Stimulated activated memory B cell treated with anti-CD40 and anti-IgM and Interleukin-4, amounts not matched to agents 10 μg/mL and 1 μg/mL and 100 μg/mL, for 72 hours (primary cell): ENCODE measurements around the gene DTNA.

Experiments used
- ATAC-seq: fragments of 150-1000 bp; cut with Tn5 transposase; 2 replicates; pipeline ENCODE4 v1.10.0; 2021
- H3K27ac Mint-ChIP-seq: one replicate; pipeline ENCODE4 v1.8.0; 2022; ENCODE audit warnings: mild to moderate bottlenecking, mixed read lengths
- H3K27me3 Mint-ChIP-seq: one replicate; pipeline ENCODE4 v1.8.0; 2022; ENCODE audit warnings: mixed read lengths
- H3K36me3 Mint-ChIP-seq: one replicate; pipeline ENCODE4 v1.8.0; 2022; ENCODE audit warnings: mixed read lengths
- H3K4me1 Mint-ChIP-seq: one replicate; pipeline ENCODE4 v1.8.0; 2022; ENCODE audit warnings: mixed read lengths
- H3K4me3 Mint-ChIP-seq: one replicate; pipeline ENCODE4 v1.8.0; 2022; ENCODE audit warnings: mild to moderate bottlenecking, moderate library complexity, mixed read lengths
- H3K9me3 Mint-ChIP-seq: one replicate; pipeline ENCODE4 v1.8.0; 2022; ENCODE audit warnings: mixed read lengths

The DTNA gene

DNA sequence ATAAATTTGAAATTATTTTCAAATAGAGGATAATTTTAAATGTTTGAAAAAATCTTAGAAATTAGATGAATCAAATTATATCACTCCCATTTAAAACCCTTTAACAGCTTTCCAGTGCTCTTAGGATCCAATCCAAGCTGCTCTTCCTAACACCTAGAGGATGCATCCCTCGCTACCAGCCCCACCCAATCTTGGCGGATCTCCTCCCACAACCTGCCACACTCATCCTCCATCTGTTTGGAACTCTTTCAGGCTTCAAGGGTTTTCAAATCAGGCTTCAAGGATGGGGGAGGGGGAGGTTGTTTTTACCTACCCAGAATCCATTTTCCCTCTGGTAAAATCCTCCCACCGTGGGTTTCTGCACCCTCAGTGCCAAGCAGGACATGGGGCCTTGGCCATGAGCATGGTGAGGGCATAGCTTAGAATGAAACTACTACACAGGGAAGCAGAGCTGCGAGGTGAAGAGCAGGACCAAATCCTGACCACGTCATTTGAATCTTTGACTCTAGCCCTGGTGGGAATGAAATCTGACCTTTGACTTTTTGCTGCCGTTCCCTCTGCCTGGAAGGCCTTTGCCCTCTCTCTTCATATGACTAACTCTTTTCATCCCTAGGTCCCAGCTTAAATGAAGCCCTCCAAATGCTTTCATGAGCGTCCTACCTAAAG is 218.1 kb downstream of the DTNA start:
- Mint-ChIP-seq H3K27me3 (peaks cover 15% of the 10 kb centered on the region), H3K9me3 (no peaks in the 10 kb centered on the region), H3K27ac (no peak overlapping the region), H3K4me1 (no peaks in the 10 kb centered on the region), H3K36me3 (no peaks in the 10 kb centered on the region), H3K4me3 (no peak overlapping the region)
- ATAC-seq: no peak

DNA sequence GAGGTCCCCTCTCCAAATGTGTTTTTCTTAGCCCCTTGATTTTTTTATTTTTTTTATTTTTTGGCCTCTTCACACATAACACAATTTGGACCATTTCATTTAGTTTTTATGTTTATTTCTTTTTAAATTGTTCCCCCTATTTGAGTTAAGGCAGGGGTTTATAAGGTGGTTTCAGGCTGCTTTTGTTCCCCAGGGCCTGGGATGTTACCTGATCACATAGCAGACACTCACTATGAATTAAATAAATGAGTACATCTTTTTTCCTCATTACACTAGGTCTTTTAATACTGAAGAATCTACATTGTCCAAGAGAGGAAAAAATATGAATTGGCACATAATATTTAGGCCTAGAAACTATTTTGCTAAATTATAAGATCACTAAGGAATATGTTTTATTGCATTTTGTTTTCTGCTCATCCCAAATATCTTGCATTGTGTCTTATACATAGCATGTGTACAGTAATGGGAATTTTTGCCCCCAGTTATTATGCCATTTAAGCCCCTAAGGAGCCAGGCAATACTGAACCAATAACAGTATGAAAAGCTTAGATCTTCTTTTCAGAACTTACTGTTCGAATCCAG is 218.7 kb downstream of the DTNA start:
- H3K27ac Mint-ChIP-seq: no peak overlapping the region
- H3K4me3 Mint-ChIP-seq: no peak overlapping the region
- no peak for ATAC-seq
- no peaks in the 10 kb centered on the region for H3K9me3 Mint-ChIP-seq
- H3K36me3 Mint-ChIP-seq: no peaks in the 10 kb centered on the region
- peaks cover 11% of the 10 kb centered on the region for H3K27me3 Mint-ChIP-seq
- no peaks in the 10 kb centered on the region for H3K4me1 Mint-ChIP-seq

DNA sequence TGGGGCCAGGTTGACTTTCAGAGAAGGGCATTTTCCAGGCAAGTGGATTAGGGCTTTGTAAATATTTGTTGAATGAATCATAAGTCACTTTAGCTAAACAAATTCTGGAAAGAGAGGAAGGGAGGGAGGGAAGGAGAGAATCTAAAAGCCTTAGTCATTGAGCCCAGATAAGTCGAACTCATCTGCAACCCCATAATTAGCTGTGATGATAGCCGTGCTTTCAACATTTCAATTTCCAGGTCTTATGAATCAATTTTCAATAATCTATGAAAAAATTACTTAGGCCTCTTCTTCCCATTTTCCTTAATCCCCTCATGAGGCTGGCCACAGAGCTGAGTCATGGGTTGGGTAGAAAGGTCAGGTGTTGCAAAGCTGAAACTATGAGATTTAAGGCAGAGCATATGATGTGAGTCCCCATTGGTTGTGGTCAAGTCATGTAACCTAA is 219.3 kb downstream of the DTNA start:
- Mint-ChIP-seq H3K4me1 (no peaks in the 10 kb centered on the region), H3K27ac (no peak overlapping the region), H3K4me3 (no peak overlapping the region), H3K9me3 (no peaks in the 10 kb centered on the region), H3K36me3 (no peaks in the 10 kb centered on the region), H3K27me3 (peaks cover 11% of the 10 kb centered on the region)
- no peak for ATAC-seq

DNA sequence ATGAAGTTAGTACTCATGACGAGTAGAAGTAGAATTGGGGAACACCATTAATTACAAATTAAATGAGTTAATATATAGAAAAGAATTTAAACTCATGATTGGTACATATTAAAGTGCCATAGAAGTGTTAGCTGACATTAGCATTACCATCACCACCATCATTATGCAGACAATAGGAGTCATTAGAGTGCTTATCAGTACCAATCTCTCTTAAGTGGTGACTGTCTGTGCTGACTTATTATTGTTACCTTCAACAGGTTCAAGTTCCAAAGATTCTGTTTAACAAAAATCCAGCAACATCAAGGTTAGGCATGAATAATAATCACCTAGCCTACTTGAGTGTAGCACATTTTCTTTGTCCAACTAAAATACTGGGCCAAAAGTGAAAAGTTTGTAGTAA is 222.3 kb downstream of the DTNA start:
- Mint-ChIP-seq H3K36me3 (no peaks in the 10 kb centered on the region), H3K9me3 (no peaks in the 10 kb centered on the region), H3K4me3 (no peak overlapping the region), H3K27me3 (peaks cover 9% of the 10 kb centered on the region), H3K27ac (no peak overlapping the region), H3K4me1 (no peaks in the 10 kb centered on the region)
- no peak for ATAC-seq

DNA sequence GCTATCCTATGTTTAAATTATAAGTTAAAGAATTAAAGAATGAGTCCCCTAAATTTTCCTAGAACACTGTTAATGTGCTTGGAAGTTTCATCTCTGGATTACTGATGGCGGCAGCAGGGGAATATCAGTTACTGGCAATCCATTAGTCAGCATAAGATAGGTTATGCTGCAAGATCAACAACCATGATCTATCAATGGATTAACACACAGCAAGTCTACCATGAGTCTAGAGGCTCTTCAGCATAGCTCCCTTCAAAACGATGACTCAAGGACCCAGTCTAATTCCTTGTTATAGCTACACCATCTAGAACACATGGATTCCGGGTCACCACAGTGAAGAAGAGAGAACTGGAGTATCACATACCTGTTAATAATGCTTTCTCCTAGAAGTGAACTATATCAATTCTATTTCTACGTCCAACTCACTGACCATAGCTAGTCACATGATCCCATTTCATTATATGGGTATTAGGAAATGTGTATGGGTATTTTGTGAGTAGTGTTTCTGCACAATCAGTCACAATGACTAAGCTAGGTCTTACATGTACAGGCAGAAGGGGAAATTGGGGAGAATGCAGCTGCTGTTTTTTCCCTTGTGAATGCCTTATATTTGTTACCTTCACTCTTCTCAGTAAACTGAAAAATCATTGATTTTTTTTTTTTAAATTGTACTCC is 222.8 kb downstream of the DTNA start:
- Mint-ChIP-seq H3K27me3 (peaks cover 15% of the 10 kb centered on the region), H3K36me3 (no peaks in the 10 kb centered on the region), H3K4me1 (no peaks in the 10 kb centered on the region), H3K9me3 (no peaks in the 10 kb centered on the region), H3K4me3 (no peak overlapping the region), H3K27ac (no peak overlapping the region)
- no peak for ATAC-seq

DNA sequence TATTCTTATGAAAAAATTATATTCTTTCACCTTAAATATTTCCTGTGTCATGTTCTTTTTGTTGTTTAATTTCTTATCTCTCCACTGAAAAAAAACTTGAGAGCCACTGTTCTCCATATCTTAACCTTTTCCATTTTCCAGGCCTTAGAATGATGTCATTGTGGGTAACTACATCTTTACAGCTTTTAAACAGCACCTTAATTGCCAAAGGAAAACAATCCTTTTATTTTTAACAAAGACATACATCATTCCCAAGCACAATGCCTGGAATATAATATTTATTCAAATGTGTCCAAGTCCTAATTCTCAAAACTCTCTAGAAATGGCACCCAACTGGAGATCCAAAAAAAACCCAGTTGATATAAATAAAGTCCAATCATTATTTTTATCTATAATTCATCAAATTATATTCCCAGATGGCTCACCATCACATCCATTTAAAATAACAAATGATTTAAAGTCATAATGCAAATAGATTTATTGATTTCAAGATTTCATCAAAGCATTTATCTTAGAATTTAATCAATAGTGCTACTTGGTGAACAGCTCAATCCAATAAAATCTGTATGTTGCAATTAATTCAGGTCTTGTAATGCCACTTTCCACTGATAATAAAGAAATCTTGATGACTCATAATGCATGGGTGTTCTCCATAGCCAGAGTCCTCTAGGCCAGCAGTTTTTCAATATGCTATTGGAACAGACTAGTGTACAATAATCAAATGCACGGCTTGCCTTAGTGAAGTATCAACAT is 224.0 kb downstream of the DTNA start:
- Mint-ChIP-seq H3K27ac (no peak overlapping the region), H3K27me3 (peaks cover 18% of the 10 kb centered on the region), H3K36me3 (no peaks in the 10 kb centered on the region), H3K4me3 (no peak overlapping the region), H3K9me3 (no peaks in the 10 kb centered on the region), H3K4me1 (no peaks in the 10 kb centered on the region)
- no peak for ATAC-seq

DNA sequence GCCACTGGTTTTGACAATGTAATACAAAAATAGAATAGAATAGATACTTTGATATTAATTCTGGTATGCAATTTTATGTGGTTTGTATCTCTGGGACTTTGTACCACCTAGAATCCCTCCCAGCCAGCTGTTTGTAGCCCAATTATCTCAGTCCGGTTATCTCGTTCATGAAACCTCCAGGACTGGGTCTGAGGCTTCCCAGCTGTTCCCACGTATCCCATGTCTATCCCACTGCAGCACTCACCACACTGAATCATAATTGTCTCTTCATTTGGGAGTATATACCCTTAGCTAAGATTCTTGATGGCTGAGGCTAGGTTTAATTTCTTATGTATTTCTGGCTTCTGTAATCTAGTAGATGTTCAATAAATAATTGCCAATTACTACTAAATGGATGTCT is 226.7 kb downstream of the DTNA start:
- no peak overlapping the region for H3K27ac Mint-ChIP-seq
- H3K36me3 Mint-ChIP-seq: no peaks in the 10 kb centered on the region

DNA sequence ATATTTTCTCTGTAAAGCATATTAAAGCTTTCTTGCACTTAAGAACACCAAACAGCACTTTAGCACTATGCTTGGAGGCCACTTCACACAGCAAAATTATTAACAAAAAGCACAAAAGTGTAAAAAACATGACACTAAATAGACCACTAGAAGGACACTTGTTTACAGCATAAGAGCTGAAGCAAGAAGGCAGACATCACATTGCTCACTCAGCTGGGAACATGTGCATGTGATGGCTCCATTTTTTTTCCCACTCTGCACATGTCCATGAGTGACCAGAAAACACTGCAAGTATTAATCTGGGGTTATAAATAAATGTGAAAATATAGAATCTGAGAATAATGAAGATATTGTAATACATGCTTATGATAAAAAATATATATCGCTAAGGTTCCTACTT is 228.0 kb downstream of the DTNA start:
- Mint-ChIP-seq H3K9me3 (no peaks in the 10 kb centered on the region), H3K27ac (no peak overlapping the region), H3K36me3 (no peaks in the 10 kb centered on the region), H3K4me1 (no peaks in the 10 kb centered on the region), H3K27me3 (peaks cover 29% of the 10 kb centered on the region), H3K4me3 (no peak overlapping the region)
- no peak for ATAC-seq

More for the DNA sequence above, 226.7 kb downstream of the DTNA start:
- Mint-ChIP-seq H3K9me3 (no peaks in the 10 kb centered on the region), H3K4me3 (no peak overlapping the region), H3K4me1 (no peaks in the 10 kb centered on the region), H3K27me3 (peaks cover 29% of the 10 kb centered on the region)
- ATAC-seq: no peak
